GM23338 (cell line): Measurements from ENCODE around the gene PTPN22. TPM values are rescaled to one million over a fixed set of nuclear protein-coding genes. Genes with fewer than 3 reads are reported as not detected.

Source experiments
- ATAC-seq: fragments of 200-7000 bp; cut with Tn5 transposase; 3 replicates; pipeline ENCODE4 v1.9.1; 2020
- DNase-seq: peaks from one replicate; pipeline ENCODE4 v3.0.0-alpha.2; 2015; ENCODE audit warnings: low spot score
- H2AFZ ChIP-seq: fragments of 200-600 bp; sonication (generic); 2 replicates; pipeline ENCODE4 v1.8.0; 2016; ENCODE audit warnings: antibody characterized with exemption, mild to moderate bottlenecking, moderate library complexity
- H3F3A ChIP-seq: fragments of 200-600 bp; sonication (generic); replicated peaks from 2 replicates; pipeline ENCODE4 v1.8.0; 2017; ENCODE audit warnings: antibody characterized with exemption, mixed run types, low read depth
- H3K27ac ChIP-seq: fragments of 200-600 bp; sonication (generic); 2 replicates; pipeline ENCODE4 v1.6.1; 2016; ENCODE audit warnings: low read depth
- H3K27me3 ChIP-seq: fragments of 200-600 bp; sonication (generic); 2 replicates; pipeline ENCODE4 v1.8.0; 2016; ENCODE audit warnings: mild to moderate bottlenecking, mixed run types, moderate library complexity; ENCODE audit not compliant: insufficient read depth
- H3K36me3 ChIP-seq: fragments of 200-600 bp; sonication (generic); 2 replicates; pipeline ENCODE4 v1.8.0; 2016; ENCODE audit warnings: mild to moderate bottlenecking; ENCODE audit not compliant: insufficient read depth
- H3K4me1 ChIP-seq: fragments of 200-600 bp; sonication (generic); 2 replicates; pipeline ENCODE4 v1.8.0; 2016; ENCODE audit warnings: mild to moderate bottlenecking, moderate library complexity; ENCODE audit not compliant: insufficient read depth
- H3K4me2 ChIP-seq: fragments of 200-600 bp; sonication (generic); 2 replicates; pipeline ENCODE4 v1.7.1; 2017; ENCODE audit warnings: mixed run types
- H3K4me3 ChIP-seq: fragments of 200-600 bp; sonication (generic); 2 replicates; pipeline ENCODE4 v1.6.1; 2016; ENCODE audit warnings: mixed run types
- H3K79me2 ChIP-seq: fragments of 200-600 bp; sonication (generic); replicated peaks from 2 replicates; pipeline ENCODE4 v1.8.0; 2017; ENCODE audit warnings: mild to moderate bottlenecking; ENCODE audit not compliant: insufficient read depth
- H3K9me2 ChIP-seq: fragments of 200-600 bp; sonication (generic); 2 replicates; pipeline ENCODE4 v1.8.0; 2017; ENCODE audit not compliant: insufficient read depth
- H4K20me1 ChIP-seq: fragments of 200-600 bp; sonication (generic); replicated peaks from 2 replicates; pipeline ENCODE4 v1.8.0; 2017; ENCODE audit warnings: mild to moderate bottlenecking; ENCODE audit not compliant: insufficient read depth
- H3K27ac Mint-ChIP-seq: 2 replicates; pipeline ENCODE4 v1.8.0; 2020; ENCODE audit warnings: inconsistent platforms, mild to moderate bottlenecking, moderate library complexity, mixed read lengths
- H3K27me3 Mint-ChIP-seq: 3 replicates; pipeline ENCODE4 v1.8.0; 2022; ENCODE audit warnings: low read depth, mild to moderate bottlenecking, moderate library complexity, mixed read lengths, inconsistent platforms; ENCODE audit not compliant: insufficient read depth, poor library complexity
- H3K36me3 Mint-ChIP-seq: 3 replicates; pipeline ENCODE4 v1.8.0; 2021; ENCODE audit warnings: low read depth, mild to moderate bottlenecking, inconsistent platforms, moderate library complexity, mixed read lengths
- H3K4me1 Mint-ChIP-seq: 3 replicates; pipeline ENCODE4 v1.8.0; 2020; ENCODE audit warnings: mild to moderate bottlenecking, inconsistent platforms, mixed read lengths
- H3K4me3 Mint-ChIP-seq: 3 replicates; pipeline ENCODE4 v1.8.0; 2021; ENCODE audit warnings: moderate library complexity, mild to moderate bottlenecking, inconsistent platforms, mixed read lengths
- H3K9me3 Mint-ChIP-seq: 3 replicates; pipeline ENCODE4 v1.8.0; 2020; ENCODE audit warnings: moderate library complexity, mild to moderate bottlenecking, inconsistent platforms, mixed read lengths
- CREB1 ChIP-seq: fragments of 250-450 bp; sonication (Bioruptor Pico); IDR thresholded peaks from 2 replicates; pipeline ENCODE4 v1.5.0; 2020; ENCODE audit warnings: low read depth, mild to moderate bottlenecking, moderate library complexity
- EZH2 ChIP-seq: fragments of 200-600 bp; sonication (generic); IDR thresholded peaks from one replicate; pipeline ENCODE4 v1.8.0; 2017; ENCODE audit warnings: antibody characterized with exemption, mild to moderate bottlenecking, low read depth; ENCODE audit not compliant: unreplicated experiment
- EZH2phosphoT487 ChIP-seq: fragments of 200-600 bp; sonication (generic); IDR thresholded peaks from one replicate; pipeline ENCODE4 v1.8.1; 2018; ENCODE audit warnings: antibody characterized with exemption; ENCODE audit not compliant: unreplicated experiment
- JUNB ChIP-seq: IDR thresholded peaks from one replicate; pipeline ENCODE4 v1.6.1; 2016; ENCODE audit warnings: antibody characterized with exemption; ENCODE audit not compliant: unreplicated experiment
- NANOG ChIP-seq: IDR thresholded peaks from 2 replicates; pipeline ENCODE4 v1.6.1; 2016; ENCODE audit warnings: antibody characterized with exemption, borderline replicate concordance
- POLR2AphosphoS5 ChIP-seq: IDR thresholded peaks from 2 replicates; pipeline ENCODE4 v1.6.1; 2016; ENCODE audit warnings: antibody characterized with exemption, low read depth
- STAT1 ChIP-seq: IDR thresholded peaks from one replicate; pipeline ENCODE4 v1.6.1; 2016; ENCODE audit warnings: antibody characterized with exemption; ENCODE audit not compliant: unreplicated experiment
- ZNF114 ChIP-seq: fragments of 250-450 bp; sonication (Bioruptor Pico); IDR thresholded peaks from 2 replicates; pipeline ENCODE4 v1.5.0; 2020; ENCODE audit warnings: mild to moderate bottlenecking, moderate library complexity
- ZNF331 ChIP-seq: fragments of 250-450 bp; sonication (Bioruptor Pico); IDR thresholded peaks from 2 replicates; pipeline ENCODE4 v1.5.0; 2020; ENCODE audit warnings: low read depth, mild to moderate bottlenecking, moderate library complexity
- polyA plus RNA-seq: library from polyadenylated mRNA; unstranded; fragments of >200 nt; fragmentation: Nextera tagmentation; extraction: Ambion mirVana; gene quantifications from 2 replicates; pipeline ENCODE4 v1.2.1, GENCODE V29; 2016
- total RNA-seq: library from RNA; depleted of rRNA; stranded (reverse); fragments of >200 nt; shearing (Covaris generic); gene quantifications from 2 replicates; pipeline ENCODE4 v1.2.3, GENCODE V29; 2014
- TF ChIP-seq, protein P1 (sequence below): fragments of 250-450 bp; sonication (Bioruptor Pico); IDR thresholded peaks from 2 replicates; pipeline ENCODE4 v1.5.0; 2020; ENCODE audit warnings: mild to moderate bottlenecking, moderate library complexity
- TF ChIP-seq, protein P2 (sequence below), 2 experiments: fragments of 200-600 bp in 1 of 2; sonication (generic) in 1 of 2; conservative IDR thresholded peaks; 2 replicates each; pipeline versions ENCODE4 v1.5.1 to v1.6.1; 2016 to 2017; ENCODE audit warnings: antibody characterized with exemption in 2 of 2, low read depth in 2 of 2, mild to moderate bottlenecking in 2 of 2, moderate library complexity in 1 of 2
- TF ChIP-seq, protein P3 (sequence below): IDR thresholded peaks from 2 replicates; pipeline ENCODE4 v1.6.1; 2016; ENCODE audit warnings: antibody characterized with exemption
- TF ChIP-seq, protein P4 (sequence below): IDR thresholded peaks from one replicate; pipeline ENCODE4 v1.6.1; 2018; ENCODE audit warnings: antibody characterized with exemption; ENCODE audit not compliant: unreplicated experiment

The PTPN22 gene
- total and polyA plus RNA-seq, 2 experiments from 2014 or later: 0.08 TPM; not detected in 1

DNA sequence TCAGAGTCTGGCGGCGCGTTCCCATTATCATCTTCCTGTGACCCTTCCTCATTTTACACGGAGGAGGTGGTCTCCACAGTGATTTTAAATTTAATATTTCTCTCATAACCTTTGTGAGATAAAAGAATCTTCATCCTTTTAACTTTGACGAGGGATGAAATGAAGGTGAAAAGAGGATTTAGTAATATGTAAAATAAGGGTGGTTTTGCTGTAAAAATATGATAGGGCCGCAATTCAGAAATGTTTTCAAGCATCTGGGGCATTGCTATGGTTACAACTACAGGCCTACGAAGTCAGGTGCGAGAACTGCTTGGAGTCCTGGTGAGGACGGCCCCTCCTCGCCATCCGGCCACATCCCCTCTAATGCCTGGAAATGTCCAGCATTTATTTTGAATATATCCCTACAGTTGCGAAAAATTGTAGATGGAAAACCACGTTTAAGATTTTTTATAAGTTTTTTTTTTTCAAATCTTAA, 58.8 kb downstream of the PTPN22 start:
- H3K27ac Mint-ChIP-seq: peak overlapping the region; percentile 96
- peaks cover 13% of the 10 kb centered on the region for H3K4me1 Mint-ChIP-seq
- no peaks in the 10 kb centered on the region for H3K9me2 ChIP-seq
- no peaks in the 10 kb centered on the region for H3K27me3 ChIP-seq
- H3K27me3 Mint-ChIP-seq: peaks cover 10% of the 10 kb centered on the region
- H3K4me3 Mint-ChIP-seq: peak overlapping the region; percentile 98
- DNase-seq (peak; percentile 63), ATAC-seq (peak; percentile 6; the same call in 1 of the 3 replicates)
- peaks cover 39% of the 10 kb centered on the region for H3K79me2 ChIP-seq
- no peaks in the 10 kb centered on the region for H3K36me3 ChIP-seq
- peak overlapping the region; percentile 72 for H3K4me3 ChIP-seq
- peak overlapping the region; percentile 74 for H3K4me2 ChIP-seq
- H3K9me3 Mint-ChIP-seq: no peaks in the 10 kb centered on the region
- peak overlapping the region; percentile 6; the same call in 1 of the 2 replicates for H2AFZ ChIP-seq
- H3K36me3 Mint-ChIP-seq: peaks cover 5% of the 10 kb centered on the region; the same call in 1 of the 3 replicates
- peaks cover 11% of the 10 kb centered on the region; the same call in 1 of the 2 replicates for H3K4me1 ChIP-seq
- H4K20me1 ChIP-seq: peaks cover 13% of the 10 kb centered on the region; the same call in 1 of the 2 replicates
- H3F3A ChIP-seq: no peaks in the 10 kb centered on the region
- TF ChIP-seq, protein P1, sequence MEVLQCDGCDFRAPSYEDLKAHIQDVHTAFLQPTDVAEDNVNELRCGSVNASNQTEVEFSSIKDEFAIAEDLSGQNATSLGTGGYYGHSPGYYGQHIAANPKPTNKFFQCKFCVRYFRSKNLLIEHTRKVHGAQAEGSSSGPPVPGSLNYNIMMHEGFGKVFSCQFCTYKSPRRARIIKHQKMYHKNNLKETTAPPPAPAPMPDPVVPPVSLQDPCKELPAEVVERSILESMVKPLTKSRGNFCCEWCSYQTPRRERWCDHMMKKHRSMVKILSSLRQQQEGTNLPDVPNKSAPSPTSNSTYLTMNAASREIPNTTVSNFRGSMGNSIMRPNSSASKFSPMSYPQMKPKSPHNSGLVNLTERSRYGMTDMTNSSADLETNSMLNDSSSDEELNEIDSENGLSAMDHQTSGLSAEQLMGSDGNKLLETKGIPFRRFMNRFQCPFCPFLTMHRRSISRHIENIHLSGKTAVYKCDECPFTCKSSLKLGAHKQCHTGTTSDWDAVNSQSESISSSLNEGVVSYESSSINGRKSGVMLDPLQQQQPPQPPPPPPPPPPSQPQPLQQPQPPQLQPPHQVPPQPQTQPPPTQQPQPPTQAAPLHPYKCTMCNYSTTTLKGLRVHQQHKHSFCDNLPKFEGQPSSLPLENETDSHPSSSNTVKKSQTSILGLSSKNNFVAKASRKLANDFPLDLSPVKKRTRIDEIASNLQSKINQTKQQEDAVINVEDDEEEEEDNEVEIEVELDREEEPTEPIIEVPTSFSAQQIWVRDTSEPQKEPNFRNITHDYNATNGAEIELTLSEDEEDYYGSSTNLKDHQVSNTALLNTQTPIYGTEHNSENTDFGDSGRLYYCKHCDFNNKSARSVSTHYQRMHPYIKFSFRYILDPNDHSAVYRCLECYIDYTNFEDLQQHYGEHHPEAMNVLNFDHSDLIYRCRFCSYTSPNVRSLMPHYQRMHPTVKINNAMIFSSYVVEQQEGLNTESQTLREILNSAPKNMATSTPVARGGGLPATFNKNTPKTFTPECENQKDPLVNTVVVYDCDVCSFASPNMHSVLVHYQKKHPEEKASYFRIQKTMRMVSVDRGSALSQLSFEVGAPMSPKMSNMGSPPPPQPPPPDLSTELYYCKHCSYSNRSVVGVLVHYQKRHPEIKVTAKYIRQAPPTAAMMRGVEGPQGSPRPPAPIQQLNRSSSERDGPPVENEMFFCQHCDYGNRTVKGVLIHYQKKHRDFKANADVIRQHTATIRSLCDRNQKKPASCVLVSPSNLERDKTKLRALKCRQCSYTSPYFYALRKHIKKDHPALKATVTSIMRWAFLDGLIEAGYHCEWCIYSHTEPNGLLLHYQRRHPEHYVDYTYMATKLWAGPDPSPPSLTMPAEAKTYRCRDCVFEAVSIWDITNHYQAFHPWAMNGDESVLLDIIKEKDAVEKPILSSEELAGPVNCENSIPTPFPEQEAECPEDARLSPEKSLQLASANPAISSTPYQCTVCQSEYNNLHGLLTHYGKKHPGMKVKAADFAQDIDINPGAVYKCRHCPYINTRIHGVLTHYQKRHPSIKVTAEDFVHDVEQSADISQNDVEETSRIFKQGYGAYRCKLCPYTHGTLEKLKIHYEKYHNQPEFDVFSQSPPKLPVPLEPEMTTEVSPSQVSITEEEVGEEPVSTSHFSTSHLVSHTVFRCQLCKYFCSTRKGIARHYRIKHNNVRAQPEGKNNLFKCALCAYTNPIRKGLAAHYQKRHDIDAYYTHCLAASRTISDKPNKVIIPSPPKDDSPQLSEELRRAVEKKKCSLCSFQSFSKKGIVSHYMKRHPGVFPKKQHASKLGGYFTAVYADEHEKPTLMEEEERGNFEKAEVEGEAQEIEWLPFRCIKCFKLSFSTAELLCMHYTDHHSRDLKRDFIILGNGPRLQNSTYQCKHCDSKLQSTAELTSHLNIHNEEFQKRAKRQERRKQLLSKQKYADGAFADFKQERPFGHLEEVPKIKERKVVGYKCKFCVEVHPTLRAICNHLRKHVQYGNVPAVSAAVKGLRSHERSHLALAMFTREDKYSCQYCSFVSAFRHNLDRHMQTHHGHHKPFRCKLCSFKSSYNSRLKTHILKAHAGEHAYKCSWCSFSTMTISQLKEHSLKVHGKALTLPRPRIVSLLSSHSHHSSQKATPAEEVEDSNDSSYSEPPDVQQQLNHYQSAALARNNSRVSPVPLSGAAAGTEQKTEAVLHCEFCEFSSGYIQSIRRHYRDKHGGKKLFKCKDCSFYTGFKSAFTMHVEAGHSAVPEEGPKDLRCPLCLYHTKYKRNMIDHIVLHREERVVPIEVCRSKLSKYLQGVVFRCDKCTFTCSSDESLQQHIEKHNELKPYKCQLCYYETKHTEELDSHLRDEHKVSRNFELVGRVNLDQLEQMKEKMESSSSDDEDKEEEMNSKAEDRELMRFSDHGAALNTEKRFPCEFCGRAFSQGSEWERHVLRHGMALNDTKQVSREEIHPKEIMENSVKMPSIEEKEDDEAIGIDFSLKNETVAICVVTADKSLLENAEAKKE (CRISPR knock-in tag): no peak
- TF ChIP-seq, protein P2, sequence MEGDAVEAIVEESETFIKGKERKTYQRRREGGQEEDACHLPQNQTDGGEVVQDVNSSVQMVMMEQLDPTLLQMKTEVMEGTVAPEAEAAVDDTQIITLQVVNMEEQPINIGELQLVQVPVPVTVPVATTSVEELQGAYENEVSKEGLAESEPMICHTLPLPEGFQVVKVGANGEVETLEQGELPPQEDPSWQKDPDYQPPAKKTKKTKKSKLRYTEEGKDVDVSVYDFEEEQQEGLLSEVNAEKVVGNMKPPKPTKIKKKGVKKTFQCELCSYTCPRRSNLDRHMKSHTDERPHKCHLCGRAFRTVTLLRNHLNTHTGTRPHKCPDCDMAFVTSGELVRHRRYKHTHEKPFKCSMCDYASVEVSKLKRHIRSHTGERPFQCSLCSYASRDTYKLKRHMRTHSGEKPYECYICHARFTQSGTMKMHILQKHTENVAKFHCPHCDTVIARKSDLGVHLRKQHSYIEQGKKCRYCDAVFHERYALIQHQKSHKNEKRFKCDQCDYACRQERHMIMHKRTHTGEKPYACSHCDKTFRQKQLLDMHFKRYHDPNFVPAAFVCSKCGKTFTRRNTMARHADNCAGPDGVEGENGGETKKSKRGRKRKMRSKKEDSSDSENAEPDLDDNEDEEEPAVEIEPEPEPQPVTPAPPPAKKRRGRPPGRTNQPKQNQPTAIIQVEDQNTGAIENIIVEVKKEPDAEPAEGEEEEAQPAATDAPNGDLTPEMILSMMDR (conservative IDR thresholded peaks at IDR 0.05; ENCODE audit: low read depth in 2 of 2): no peak
- TF ChIP-seq POLR2AphosphoS5 (no peak), CREB1 (CRISPR knock-in tag) (no peak), STAT1 (no peak), EZH2phosphoT487 (no peak), ZNF331 (CRISPR knock-in tag) (no peak), EZH2 (no peak), ZNF114 (CRISPR knock-in tag) (no peak), NANOG (no peak), JUNB (no peak)
- TF ChIP-seq, protein P3, sequence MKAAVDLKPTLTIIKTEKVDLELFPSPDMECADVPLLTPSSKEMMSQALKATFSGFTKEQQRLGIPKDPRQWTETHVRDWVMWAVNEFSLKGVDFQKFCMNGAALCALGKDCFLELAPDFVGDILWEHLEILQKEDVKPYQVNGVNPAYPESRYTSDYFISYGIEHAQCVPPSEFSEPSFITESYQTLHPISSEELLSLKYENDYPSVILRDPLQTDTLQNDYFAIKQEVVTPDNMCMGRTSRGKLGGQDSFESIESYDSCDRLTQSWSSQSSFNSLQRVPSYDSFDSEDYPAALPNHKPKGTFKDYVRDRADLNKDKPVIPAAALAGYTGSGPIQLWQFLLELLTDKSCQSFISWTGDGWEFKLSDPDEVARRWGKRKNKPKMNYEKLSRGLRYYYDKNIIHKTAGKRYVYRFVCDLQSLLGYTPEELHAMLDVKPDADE: no peak
- TF ChIP-seq, protein P4, sequence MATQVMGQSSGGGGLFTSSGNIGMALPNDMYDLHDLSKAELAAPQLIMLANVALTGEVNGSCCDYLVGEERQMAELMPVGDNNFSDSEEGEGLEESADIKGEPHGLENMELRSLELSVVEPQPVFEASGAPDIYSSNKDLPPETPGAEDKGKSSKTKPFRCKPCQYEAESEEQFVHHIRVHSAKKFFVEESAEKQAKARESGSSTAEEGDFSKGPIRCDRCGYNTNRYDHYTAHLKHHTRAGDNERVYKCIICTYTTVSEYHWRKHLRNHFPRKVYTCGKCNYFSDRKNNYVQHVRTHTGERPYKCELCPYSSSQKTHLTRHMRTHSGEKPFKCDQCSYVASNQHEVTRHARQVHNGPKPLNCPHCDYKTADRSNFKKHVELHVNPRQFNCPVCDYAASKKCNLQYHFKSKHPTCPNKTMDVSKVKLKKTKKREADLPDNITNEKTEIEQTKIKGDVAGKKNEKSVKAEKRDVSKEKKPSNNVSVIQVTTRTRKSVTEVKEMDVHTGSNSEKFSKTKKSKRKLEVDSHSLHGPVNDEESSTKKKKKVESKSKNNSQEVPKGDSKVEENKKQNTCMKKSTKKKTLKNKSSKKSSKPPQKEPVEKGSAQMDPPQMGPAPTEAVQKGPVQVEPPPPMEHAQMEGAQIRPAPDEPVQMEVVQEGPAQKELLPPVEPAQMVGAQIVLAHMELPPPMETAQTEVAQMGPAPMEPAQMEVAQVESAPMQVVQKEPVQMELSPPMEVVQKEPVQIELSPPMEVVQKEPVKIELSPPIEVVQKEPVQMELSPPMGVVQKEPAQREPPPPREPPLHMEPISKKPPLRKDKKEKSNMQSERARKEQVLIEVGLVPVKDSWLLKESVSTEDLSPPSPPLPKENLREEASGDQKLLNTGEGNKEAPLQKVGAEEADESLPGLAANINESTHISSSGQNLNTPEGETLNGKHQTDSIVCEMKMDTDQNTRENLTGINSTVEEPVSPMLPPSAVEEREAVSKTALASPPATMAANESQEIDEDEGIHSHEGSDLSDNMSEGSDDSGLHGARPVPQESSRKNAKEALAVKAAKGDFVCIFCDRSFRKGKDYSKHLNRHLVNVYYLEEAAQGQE: no peak
- peak overlapping the region; percentile 91 for H3K27ac ChIP-seq
